H1 (cell line): ENCODE data around the gene TNNT1. TPM values are rescaled to one million over a fixed set of nuclear protein-coding genes. Genes with fewer than 3 reads are reported as not detected.
A peak's percentile ranks its signal among the peaks of the same experiment; 100 is the strongest.

Source experiments
- CTCF ChIA-PET: fragments of 300-600 bp; sonication (Branson Sonifier 250); formaldehyde crosslinking; loops from one replicate; lab custom pipeline; 2021; ENCODE audit not compliant: partially characterized antibody; lab: Charles Lee
- POLR2A ChIA-PET: fragments of 300-600 bp; sonication (Branson Sonifier 250); formaldehyde crosslinking; loops from one replicate; lab custom pipeline; 2021; ENCODE audit warnings: inconsistent platforms; ENCODE audit not compliant: partially characterized antibody; lab: Charles Lee
- DNase-seq, 2 experiments: peaks; one replicate each; pipeline versions ENCODE4 v3.0.0 to v3.0.0-alpha.2; 2010 to 2022; ENCODE audit warnings: low spot score in 2 of 2, low read depth in 1 of 2, mixed read lengths in 1 of 2
- FAIRE-seq: peaks from 2 replicates; lab custom pipeline; 2011; peaks lifted over from hg19 to GRCh38; lab: Jason Lieb, UNC
- H2AFZ ChIP-seq: 2 replicates; pipeline ENCODE4 v1.8.1; 2012; ENCODE audit warnings: low read length, inconsistent platforms
- H2AK5ac ChIP-seq: 2 replicates; pipeline ENCODE4 v1.6.1; 2013; ENCODE audit warnings: low read depth, low read length
- H2BK120ac ChIP-seq: replicated peaks from 2 replicates; pipeline ENCODE3; 2013; ENCODE audit warnings: low read depth, low read length, inconsistent platforms
- H2BK12ac ChIP-seq: 2 replicates; pipeline ENCODE4 v1.6.1; 2013; ENCODE audit warnings: low read depth, low read length
- H2BK15ac ChIP-seq: 2 replicates; pipeline ENCODE4 v1.6.1; 2013; ENCODE audit warnings: low read length
- H2BK20ac ChIP-seq: 2 replicates; pipeline ENCODE4 v1.6.1; 2013; ENCODE audit warnings: low read length
- H2BK5ac ChIP-seq: 2 replicates; pipeline ENCODE4 v1.6.1; 2013; ENCODE audit warnings: low read depth, low read length
- H3K14ac ChIP-seq: 2 replicates; pipeline ENCODE4 v1.6.1; 2013; ENCODE audit warnings: inconsistent platforms; ENCODE audit not compliant: insufficient read length
- H3K18ac ChIP-seq: 2 replicates; pipeline ENCODE4 v1.6.1; 2013; ENCODE audit warnings: low read length; ENCODE audit errors: extremely low read depth
- H3K23ac ChIP-seq: 2 replicates; pipeline ENCODE4 v1.6.1; 2013; ENCODE audit warnings: inconsistent platforms; ENCODE audit not compliant: insufficient read length
- H3K23me2 ChIP-seq: 2 replicates; pipeline ENCODE4 v1.6.1; 2013; ENCODE audit warnings: low read depth, low read length
- H3K27ac ChIP-seq: 2 replicates; pipeline ENCODE4 v1.6.1; 2011; ENCODE audit warnings: low read depth, low read length, inconsistent platforms
- H3K27me3 ChIP-seq, 4 experiments: replicated peaks in 1 of 4; 1 replicate in 1 of 4; 2 replicates in 3 of 4; pipeline versions ENCODE4 v1.6.1 to v1.8.1; 2011 to 2013; ENCODE audit warnings: low read length in 3 of 4, mild to moderate bottlenecking in 3 of 4, inconsistent platforms in 2 of 4, mixed read lengths in 2 of 4, moderate library complexity in 1 of 4; ENCODE audit not compliant: control insufficient read depth in 3 of 4, insufficient read depth in 3 of 4; ENCODE audit errors: extremely low read depth in 1 of 4
- H3K36me3 ChIP-seq, 4 experiments: 2 replicates each; pipeline versions ENCODE4 v1.6.1 to v1.8.1; 2011 to 2013; ENCODE audit warnings: mild to moderate bottlenecking in 4 of 4, low read length in 3 of 4, moderate library complexity in 2 of 4, control low read depth in 1 of 4, inconsistent platforms in 1 of 4; ENCODE audit not compliant: insufficient read depth in 4 of 4, control insufficient read depth in 2 of 4
- H3K4ac ChIP-seq: replicated peaks from 2 replicates; pipeline ENCODE3; 2013; ENCODE audit warnings: low read length, low read depth, mixed read lengths, inconsistent platforms; ENCODE audit not compliant: insufficient read length
- H3K4me1 ChIP-seq, 4 experiments: replicated peaks in 1 of 4; 1 replicate in 1 of 4; 2 replicates in 3 of 4; pipeline versions ENCODE4 v1.6.1 to v1.8.1; 2011 to 2013; ENCODE audit warnings: low read length in 3 of 4, inconsistent platforms in 2 of 4, mixed read lengths in 1 of 4; ENCODE audit not compliant: insufficient read depth in 4 of 4, control insufficient read depth in 3 of 4
- H3K4me2 ChIP-seq, 2 experiments: 2 replicates each; pipeline versions ENCODE4 v1.6.1 to v1.8.1; 2011 to 2013; ENCODE audit warnings: low read depth in 2 of 2, low read length in 2 of 2, control low read depth in 1 of 2, inconsistent platforms in 1 of 2, mild to moderate bottlenecking in 1 of 2; ENCODE audit not compliant: insufficient read depth in 1 of 2
- H3K4me3 ChIP-seq, 4 experiments: fragments of 200-600, 300-600 bp in 1 of 4; sonication (generic), shearing (Covaris generic), sonication (Bioruptor Twin) in 1 of 4; 2 replicates each; pipeline versions ENCODE4 v1.5.1 to v1.8.1; 2011 to 2016; ENCODE audit warnings: low read length in 4 of 4, low read depth in 3 of 4, control low read depth in 2 of 4, inconsistent platforms in 2 of 4, mild to moderate bottlenecking in 2 of 4, mixed read lengths in 1 of 4, moderate library complexity in 1 of 4; ENCODE audit not compliant: insufficient read depth in 2 of 4; ENCODE audit errors: extremely low read depth in 1 of 4
- H3K56ac ChIP-seq: replicated peaks from 2 replicates; pipeline ENCODE3; 2013; ENCODE audit warnings: low read depth, mild to moderate bottlenecking, mixed read lengths, low read length, inconsistent platforms; ENCODE audit not compliant: insufficient read length
- H3K79me1 ChIP-seq: 2 replicates; pipeline ENCODE4 v1.6.1; 2013; ENCODE audit warnings: low read depth, low read length, control low read depth
- H3K79me2 ChIP-seq, 2 experiments: 2 replicates each; pipeline versions ENCODE4 v1.6.1 to v1.8.1; 2012 to 2013; ENCODE audit warnings: low read length in 2 of 2, mild to moderate bottlenecking in 2 of 2, inconsistent platforms in 1 of 2; ENCODE audit not compliant: insufficient read depth in 2 of 2, control insufficient read depth in 1 of 2
- H3K9ac ChIP-seq, 4 experiments: replicated peaks in 1 of 4; 1 replicate in 1 of 4; 2 replicates in 3 of 4; pipeline versions ENCODE4 v1.6.1 to v1.8.1; 2011 to 2013; ENCODE audit warnings: low read depth in 3 of 4, low read length in 3 of 4, control low read depth in 2 of 4, mild to moderate bottlenecking in 2 of 4, moderate library complexity in 2 of 4, inconsistent platforms in 1 of 4; ENCODE audit errors: extremely low read depth in 1 of 4
- H3K9me3 ChIP-seq, 2 experiments: 2 replicates each; pipeline versions ENCODE4 v1.6.1 to v1.8.1; 2012 to 2013; ENCODE audit warnings: mild to moderate bottlenecking in 2 of 2, moderate library complexity in 2 of 2, control low read depth in 1 of 2, inconsistent platforms in 1 of 2, low read depth in 1 of 2, low read length in 1 of 2, mixed read lengths in 1 of 2; ENCODE audit not compliant: insufficient read depth in 2 of 2
- H4K20me1 ChIP-seq, 2 experiments: replicated peaks in 1 of 2; 2 replicates each; pipeline versions ENCODE3 to v1.8.1; 2011 to 2013; ENCODE audit warnings: inconsistent platforms in 2 of 2, low read length in 2 of 2, mild to moderate bottlenecking in 1 of 2; ENCODE audit not compliant: insufficient read depth in 2 of 2, control insufficient read depth in 1 of 2
- H4K5ac ChIP-seq: 2 replicates; pipeline ENCODE4 v1.6.1; 2013; ENCODE audit warnings: low read length, low read depth, mixed read lengths, inconsistent platforms; ENCODE audit not compliant: insufficient read length
- H4K8ac ChIP-seq: 2 replicates; pipeline ENCODE4 v1.8.0; 2013; ENCODE audit warnings: mild to moderate bottlenecking, moderate library complexity, low read length, inconsistent platforms; ENCODE audit not compliant: insufficient read depth; ENCODE audit errors: extremely low read depth
- H4K91ac ChIP-seq: replicated peaks from 2 replicates; pipeline ENCODE3; 2013; ENCODE audit warnings: low read length, mixed read lengths, inconsistent platforms; ENCODE audit not compliant: insufficient read length
- CREB1 ChIP-seq: IDR thresholded peaks from 2 replicates; pipeline ENCODE4 v1.6.1; 2012; ENCODE audit warnings: inconsistent platforms
- CTBP2 ChIP-seq: IDR thresholded peaks from 2 replicates; pipeline ENCODE4 v1.7.0; 2011; ENCODE audit warnings: borderline replicate concordance, mild to moderate bottlenecking, moderate library complexity, mixed read lengths, low read length; ENCODE audit not compliant: insufficient read depth, insufficient read length
- MAX ChIP-seq: IDR thresholded peaks from 2 replicates; pipeline ENCODE4 v1.6.1; 2012; ENCODE audit warnings: inconsistent platforms
- TAF1 ChIP-seq: IDR thresholded peaks from 2 replicates; pipeline ENCODE4 v1.6.1; 2011; ENCODE audit warnings: mild to moderate bottlenecking, low read depth, low read length
- WGBS, 2 experiments: shearing (Covaris generic) in 1 of 2; methylation state at CpG; one replicate each; pipeline versions ENCODE4 v1.1.6 to v1.1.7; 2013 to 2015; ENCODE audit warnings: low lambda C conversion rate in 2 of 2, mixed read lengths in 2 of 2, inconsistent platforms in 1 of 2, low coverage in 1 of 2, missing lambda C conversion rate in 1 of 2; ENCODE audit not compliant: insufficient replicate concordance in 2 of 2, insufficient coverage in 1 of 2, insufficient read length in 1 of 2; ENCODE audit errors: extremely low coverage in 1 of 2, missing lambda C conversion rate in 1 of 2; 5-methylcytosine and 5-hydroxymethylcytosine counted together
- polyA plus RNA-seq, 7 experiments: library from polyadenylated mRNA; depleted of rRNA in 3 of 7; stranded (reverse) in 5 of 7; unstranded in 2 of 7; fragments of >200 nt in 5 of 7; fragments of 200-250 nt in 2 of 7; gene quantifications; 1 replicate in 5 of 7; 2 replicates in 1 of 7; 4 replicates in 1 of 7; pipeline versions ENCODE4 v1.2.1 to v1.2.3, GENCODE V29; 2011 to 2013; ENCODE audit warnings: missing spikeins in 2 of 7, mixed read lengths in 2 of 7
- total RNA-seq: library from RNA; stranded (reverse); fragmentation: NEBNext Ultra II Directional; extraction: Animal tissue kit (Norgen Biotek cat#: 25700); gene quantifications from 2 replicates; pipeline ENCODE4 v1.2.1, GENCODE V29; 2021
- TF ChIP-seq, protein P1 (sequence below): IDR thresholded peaks from 2 replicates; pipeline ENCODE4 v1.6.1; 2011; ENCODE audit warnings: low read length, improper control_type of control experiment

TNNT1 gene
- total and polyA plus RNA-seq, 2 of the 8 experiments (the other 6 are each of a cell fraction or from before 2014, with no cell fraction given): 69.6 to 107 TPM

DNA sequence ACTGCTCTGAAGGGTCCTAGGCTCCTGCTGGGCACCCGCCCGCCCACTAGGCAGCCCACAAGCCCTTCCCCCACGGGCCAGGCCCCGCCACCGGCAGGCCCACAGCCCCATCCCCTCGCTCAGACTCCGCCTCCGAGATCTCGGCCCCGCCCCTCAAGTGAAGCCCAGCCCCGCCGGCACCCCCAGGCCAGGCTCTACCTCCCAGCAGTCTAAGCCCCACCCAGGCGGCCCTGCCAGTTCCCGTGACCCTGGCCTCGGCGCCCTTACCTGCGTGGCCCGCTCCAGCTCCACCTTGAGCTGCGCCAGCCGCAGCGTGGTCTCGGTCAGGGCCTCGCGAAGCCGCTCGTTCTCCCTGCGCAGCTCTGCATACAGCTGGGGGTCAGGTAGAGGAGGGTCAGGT lies 57.1 kb downstream of the TNNT1 start:
- H4K5ac ChIP-seq: no peak overlapping the region
- peaks cover 0 to 5% (median 2%) of the 10 kb centered on the region in 4 experiments; a peak in 2 of 8 replicates for H3K36me3 ChIP-seq
- H2BK120ac ChIP-seq: no peak overlapping the region
- H3K18ac ChIP-seq: no peak overlapping the region; the same call in none of the 2 replicates
- ChIA-PET POLR2A (interaction anchor here (0.7 to 8.7 kb wide), 5 partner anchors 11 to 204 kb away, joined by 3 to 72 read pairs (median 3); partner anchors contain the start of gene PPP1R12C), CTCF (interaction anchor here (0.9 to 1.4 kb wide), 2 partner anchors 8 to 26 kb away, joined by 3 to 4 read pairs; no protein-coding TSS in a partner anchor)
- H3K27ac ChIP-seq: peak overlapping the region; percentile 15; the same call in 1 of the 2 replicates
- H2BK12ac ChIP-seq: peak overlapping the region; percentile 60; the same call in 1 of the 2 replicates
- H3K4me3 ChIP-seq: peak overlapping the region; percentile 42 to 72 (median 52)
- no peaks in the 10 kb centered on the region for H3K79me2 ChIP-seq
- H3K9ac ChIP-seq: peak overlapping the region in 2 of 4 experiments; percentile 8 to 51; a peak in 2 of 7 replicates
- TF ChIP-seq, protein P1, sequence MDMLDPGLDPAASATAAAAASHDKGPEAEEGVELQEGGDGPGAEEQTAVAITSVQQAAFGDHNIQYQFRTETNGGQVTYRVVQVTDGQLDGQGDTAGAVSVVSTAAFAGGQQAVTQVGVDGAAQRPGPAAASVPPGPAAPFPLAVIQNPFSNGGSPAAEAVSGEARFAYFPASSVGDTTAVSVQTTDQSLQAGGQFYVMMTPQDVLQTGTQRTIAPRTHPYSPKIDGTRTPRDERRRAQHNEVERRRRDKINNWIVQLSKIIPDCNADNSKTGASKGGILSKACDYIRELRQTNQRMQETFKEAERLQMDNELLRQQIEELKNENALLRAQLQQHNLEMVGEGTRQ: 0 out of 2 replicates have a peak, but pooled peaks have one; percentile 2
- TF ChIP-seq CTBP2: no peak
- TF ChIP-seq CREB1: no peak; the same call in 1 of the 2 replicates
- TF ChIP-seq MAX: peak; percentile 33; the same call in 1 of the 2 replicates
- 0 out of 2 replicates have a peak, but pooled peaks have one; percentile 28 for TF ChIP-seq TAF1
- H2AFZ ChIP-seq: no peak overlapping the region
- no peak overlapping the region for H2BK20ac ChIP-seq
- no peak overlapping the region for H3K14ac ChIP-seq
- no peaks in the 10 kb centered on the region for H3K9me3 ChIP-seq
- peak overlapping the region; percentile 10 for H4K91ac ChIP-seq
- WGBS, 2 experiments: 5% methylated on average over 14 of the region's 27 CpGs; no CpG with 5 or more reads in 1 of the 2 experiments
- peak overlapping the region; percentile 66; the same call in 1 of the 2 replicates for H2BK5ac ChIP-seq
- no peak overlapping the region for H2AK5ac ChIP-seq
- H4K8ac ChIP-seq: no peak overlapping the region
- no peaks in the 10 kb centered on the region; the same call in 1 of the 2 replicates for H3K79me1 ChIP-seq
- H3K4me2 ChIP-seq: peak overlapping the region; percentile 63 to 85
- H3K27me3 ChIP-seq: no peaks in the 10 kb centered on the region
- H3K4ac ChIP-seq: no peak overlapping the region
- DNase-seq (peak in 1 of 2 experiments; percentile 97), FAIRE-seq (no peak)
- no peak overlapping the region for H3K23ac ChIP-seq
- H3K56ac ChIP-seq: no peak overlapping the region
- H3K4me1 ChIP-seq: peaks cover 3 to 49% (median 33%) of the 10 kb centered on the region in 4 experiments
- peak overlapping the region; percentile 61; the same call in 1 of the 2 replicates for H2BK15ac ChIP-seq
- peaks cover 13% of the 10 kb centered on the region for H3K23me2 ChIP-seq
- peaks cover 8 to 11% of the 10 kb centered on the region in 2 experiments for H4K20me1 ChIP-seq
